A549 (cell line): ENCODE measurements around the gene PLD4.

Source experiments
- BHLHE40 ChIP-seq: IDR thresholded peaks from 2 replicates; pipeline ENCODE4 v1.6.1; 2012; ENCODE audit warnings: low read depth, low read length, inconsistent platforms
- CHD4 ChIP-seq: fragments of 200-600 bp; sonication (generic); IDR thresholded peaks from 2 replicates; pipeline ENCODE4 v1.6.1; 2016; ENCODE audit warnings: antibody characterized with exemption, mild to moderate bottlenecking, borderline replicate concordance
- CTCF ChIP-seq: fragments of >200 bp; sonication (Bioruptor Twin); formaldehyde crosslinking; IDR thresholded peaks from 3 replicates; pipeline ENCODE4 v1.5.1; 2016
- HES2 ChIP-seq: fragments of >200 bp; sonication (Bioruptor Twin); formaldehyde crosslinking; IDR thresholded peaks from 2 replicates; pipeline ENCODE4 v1.6.1; 2016
- HOXB5 ChIP-seq: fragments of 250-450 bp; sonication (Bioruptor Pico); IDR thresholded peaks from 2 replicates; pipeline ENCODE4 v1.5.0; 2020; ENCODE audit warnings: mild to moderate bottlenecking, moderate library complexity
- NR3C1 ChIP-seq: fragments of >200 bp; sonication (Bioruptor Twin); formaldehyde crosslinking; IDR thresholded peaks from 3 replicates; pipeline ENCODE4 v1.6.1; 2017
- PBX3 ChIP-seq: IDR thresholded peaks from 2 replicates; pipeline ENCODE4 v1.6.1; 2012
- POLR2A ChIP-seq: IDR thresholded peaks from 2 replicates; pipeline ENCODE4 v1.6.1; 2012; ENCODE audit warnings: mild to moderate bottlenecking, low read length
- TF ChIP-seq, protein P1 (sequence below): IDR thresholded peaks from 2 replicates; pipeline ENCODE4 v1.6.1; 2012
- TF ChIP-seq, protein P2 (sequence below): fragments of 150-350 bp; IDR thresholded peaks from 2 replicates; pipeline ENCODE4 v1.6.1; 2014; ENCODE audit warnings: low read depth, mild to moderate bottlenecking, low read length
- TF ChIP-seq, protein P3 (sequence below): fragments of 250-450 bp; sonication (Bioruptor Pico); IDR thresholded peaks from 2 replicates; pipeline ENCODE4 v1.5.0; 2021; ENCODE audit warnings: mild to moderate bottlenecking, moderate library complexity, borderline replicate concordance

DNA sequence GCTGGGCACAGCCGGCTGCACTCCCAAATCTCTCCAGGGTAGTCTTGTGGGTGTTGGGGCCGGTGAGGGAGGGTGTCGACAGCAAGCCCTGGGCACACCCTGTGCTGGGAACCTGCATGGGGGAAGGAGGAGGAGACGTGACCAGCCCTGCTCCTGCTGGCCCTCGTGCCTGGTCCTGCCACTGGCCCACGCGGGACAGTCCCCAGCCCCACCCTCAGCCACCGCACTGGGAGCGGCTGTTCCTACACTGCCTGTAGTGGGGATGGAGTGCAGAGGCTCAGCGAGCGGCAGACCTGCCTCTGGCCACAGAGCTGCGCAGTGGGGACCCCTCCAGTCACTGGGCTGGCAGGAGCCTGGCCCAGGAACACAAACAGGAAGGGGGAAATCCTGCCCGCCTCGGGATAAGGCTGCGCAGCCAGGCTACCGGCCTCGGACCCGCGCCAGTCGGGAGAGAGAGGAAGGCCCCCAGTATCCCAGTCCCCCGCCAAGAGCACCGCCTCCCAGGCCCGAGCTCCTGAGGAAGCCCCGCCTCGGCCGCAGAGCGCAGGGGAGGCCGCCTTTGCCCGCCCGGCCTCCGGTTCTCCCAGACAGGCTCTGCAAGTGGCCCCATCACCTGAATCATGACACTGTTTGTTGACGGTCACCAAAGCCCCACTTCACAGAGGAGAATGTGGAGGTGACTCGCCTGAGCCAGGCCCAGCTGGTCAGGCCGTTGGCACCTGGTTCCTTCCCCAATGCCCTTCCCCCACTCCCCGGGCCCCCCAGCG is 42.9 kb downstream of the PLD4 start:
- TF ChIP-seq CTCF: no peak
- TF ChIP-seq, protein P1, sequence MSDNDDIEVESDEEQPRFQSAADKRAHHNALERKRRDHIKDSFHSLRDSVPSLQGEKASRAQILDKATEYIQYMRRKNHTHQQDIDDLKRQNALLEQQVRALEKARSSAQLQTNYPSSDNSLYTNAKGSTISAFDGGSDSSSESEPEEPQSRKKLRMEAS: peak; percentile 15; the same call in 1 of the 2 replicates
- TF ChIP-seq PBX3: no peak
- no peak for TF ChIP-seq HES2
- TF ChIP-seq BHLHE40: no peak
- TF ChIP-seq, protein P2, sequence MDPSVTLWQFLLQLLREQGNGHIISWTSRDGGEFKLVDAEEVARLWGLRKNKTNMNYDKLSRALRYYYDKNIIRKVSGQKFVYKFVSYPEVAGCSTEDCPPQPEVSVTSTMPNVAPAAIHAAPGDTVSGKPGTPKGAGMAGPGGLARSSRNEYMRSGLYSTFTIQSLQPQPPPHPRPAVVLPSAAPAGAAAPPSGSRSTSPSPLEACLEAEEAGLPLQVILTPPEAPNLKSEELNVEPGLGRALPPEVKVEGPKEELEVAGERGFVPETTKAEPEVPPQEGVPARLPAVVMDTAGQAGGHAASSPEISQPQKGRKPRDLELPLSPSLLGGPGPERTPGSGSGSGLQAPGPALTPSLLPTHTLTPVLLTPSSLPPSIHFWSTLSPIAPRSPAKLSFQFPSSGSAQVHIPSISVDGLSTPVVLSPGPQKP: no peak
- no peak for TF ChIP-seq POLR2A
- no peak for TF ChIP-seq CHD4
- TF ChIP-seq, protein P3, sequence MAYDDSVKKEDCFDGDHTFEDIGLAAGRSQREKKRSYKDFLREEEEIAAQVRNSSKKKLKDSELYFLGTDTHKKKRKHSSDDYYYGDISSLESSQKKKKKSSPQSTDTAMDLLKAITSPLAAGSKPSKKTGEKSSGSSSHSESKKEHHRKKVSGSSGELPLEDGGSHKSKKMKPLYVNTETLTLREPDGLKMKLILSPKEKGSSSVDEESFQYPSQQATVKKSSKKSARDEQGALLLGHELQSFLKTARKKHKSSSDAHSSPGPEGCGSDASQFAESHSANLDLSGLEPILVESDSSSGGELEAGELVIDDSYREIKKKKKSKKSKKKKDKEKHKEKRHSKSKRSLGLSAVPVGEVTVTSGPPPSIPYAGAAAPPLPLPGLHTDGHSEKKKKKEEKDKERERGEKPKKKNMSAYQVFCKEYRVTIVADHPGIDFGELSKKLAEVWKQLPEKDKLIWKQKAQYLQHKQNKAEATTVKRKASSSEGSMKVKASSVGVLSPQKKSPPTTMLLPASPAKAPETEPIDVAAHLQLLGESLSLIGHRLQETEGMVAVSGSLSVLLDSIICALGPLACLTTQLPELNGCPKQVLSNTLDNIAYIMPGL (CRISPR knock-in tag): no peak
- no peak for TF ChIP-seq HOXB5 (CRISPR knock-in tag)
- TF ChIP-seq NR3C1: no peak
